HG03439 (cell line): Measurements from ENCODE around the gene RBM20.
"Not testable (repeated sequence)": the region's sequence is repeated elsewhere in the genome, so short reads cannot be mapped to it uniquely, and the experiment has no call there.

ENCODE experiments used
- ATAC-seq: cut with Tn5 transposase; IDR thresholded peaks from one replicate; pipeline ENCODE4 v1.9.1; 2021; ENCODE audit warnings: mild to moderate bottlenecking, moderate library complexity; ENCODE audit not compliant: unreplicated experiment

The RBM20 gene

GRCh38 chr10:110864662-110865140 lies 220.6 kb downstream of the RBM20 start:
- ATAC-seq, result peak; percentile 66

GRCh38 chr10:110865186-110865808 lies 221.2 kb downstream of the RBM20 start:
- ATAC-seq, result no peak

- no peak for ATAC-seq
Measured at GRCh38 chr10:110865809-110866482, 221.8 kb downstream of the RBM20 start.

- ATAC-seq, result not testable (repeated sequence)
Measured at GRCh38 chr10:110867011-110867806, 223.1 kb downstream of the RBM20 start.

GRCh38 chr10:110867807-110868465 lies 223.8 kb downstream of the RBM20 start:
- no peak for ATAC-seq

- ATAC-seq, result no peak
Measured at GRCh38 chr10:110868981-110869380, 224.8 kb downstream of the RBM20 start.

- ATAC-seq, result no peak
Measured at GRCh38 chr10:110870823-110871297, 226.7 kb downstream of the RBM20 start.

- peak; percentile 83 for ATAC-seq
Measured at GRCh38 chr10:110871298-110872084, 227.4 kb downstream of the RBM20 start, which contains the start of gene PDCD4. TSS of gene PDCD4 (plus strand) at chr10:110871928. CDS start at chr10:110876028, 4,100 bp downstream.

- ATAC-seq, result peak; percentile 44
Measured at GRCh38 chr10:110872145-110872983, 228.2 kb downstream of the RBM20 start.

- ATAC-seq, result no peak
Measured at GRCh38 chr10:110872984-110873923, 229.1 kb downstream of the RBM20 start.

GRCh38 chr10:110873951-110874350 lies 229.8 kb downstream of the RBM20 start:
- ATAC-seq, result no peak

GRCh38 chr10:110876000-110876399 lies 231.9 kb downstream of the RBM20 start:
- no peak for ATAC-seq

- ATAC-seq, result no peak
Measured at GRCh38 chr10:110876788-110877187, 232.7 kb downstream of the RBM20 start.

- ATAC-seq, result no peak
Measured at GRCh38 chr10:110880012-110880411, 235.9 kb downstream of the RBM20 start.

- ATAC-seq, result no peak
Measured at GRCh38 chr10:110881247-110881646, 237.1 kb downstream of the RBM20 start.

GRCh38 chr10:110881905-110882304 lies 237.8 kb downstream of the RBM20 start:
- no peak for ATAC-seq

GRCh38 chr10:110883924-110884323 lies 239.8 kb downstream of the RBM20 start:
- no peak for ATAC-seq
